H9 (cell line): Measurements from ENCODE around the gene ASCC3. TPM values are rescaled to one million over a fixed set of nuclear protein-coding genes. Genes with fewer than 3 reads are reported as not detected.

ENCODE experiments used
- DNase-seq: peaks from one replicate; pipeline ENCODE4 v3.0.0-alpha.2; 2017
- H2AFZ ChIP-seq: one replicate; pipeline ENCODE4 v1.6.1; 2013; ENCODE audit warnings: mild to moderate bottlenecking, low read length, control low read depth, moderate library complexity
- H2AK5ac ChIP-seq: 2 replicates; pipeline ENCODE4 v1.6.1; 2013; ENCODE audit warnings: low read length, control low read depth, mixed read lengths; ENCODE audit not compliant: insufficient read length
- H2BK120ac ChIP-seq: one replicate; pipeline ENCODE4 v1.6.1; 2013; ENCODE audit warnings: low read depth, mild to moderate bottlenecking, low read length, control low read depth, inconsistent platforms; ENCODE audit not compliant: poor library complexity, severe bottlenecking
- H2BK12ac ChIP-seq: 2 replicates; pipeline ENCODE4 v1.6.1; 2013; ENCODE audit warnings: low read length, control low read depth, mixed read lengths, low read depth; ENCODE audit not compliant: insufficient read length
- H2BK15ac ChIP-seq: 2 replicates; pipeline ENCODE4 v1.6.1; 2013; ENCODE audit warnings: low read depth, low read length, control low read depth
- H2BK20ac ChIP-seq: one replicate; pipeline ENCODE4 v1.6.1; 2013; ENCODE audit warnings: low read depth, mild to moderate bottlenecking, low read length, control low read depth, inconsistent platforms; ENCODE audit not compliant: poor library complexity, severe bottlenecking
- H2BK5ac ChIP-seq: 2 replicates; pipeline ENCODE4 v1.6.1; 2013; ENCODE audit warnings: low read length, control low read depth, mixed read lengths; ENCODE audit not compliant: insufficient read length
- H3K14ac ChIP-seq: 2 replicates; pipeline ENCODE4 v1.6.1; 2013; ENCODE audit warnings: low read length, control low read depth; ENCODE audit not compliant: insufficient read depth
- H3K18ac ChIP-seq: 2 replicates; pipeline ENCODE4 v1.6.1; 2013; ENCODE audit warnings: low read depth, mild to moderate bottlenecking, mixed read lengths, low read length, control low read depth; ENCODE audit not compliant: insufficient read length
- H3K23ac ChIP-seq: 2 replicates; pipeline ENCODE4 v1.6.1; 2013; ENCODE audit warnings: low read length, control low read depth, mixed read lengths, low read depth; ENCODE audit not compliant: insufficient read length
- H3K23me2 ChIP-seq: 2 replicates; pipeline ENCODE4 v1.6.1; 2013; ENCODE audit warnings: low read depth, mild to moderate bottlenecking, mixed read lengths, low read length, control low read depth; ENCODE audit not compliant: insufficient read length, poor library complexity, severe bottlenecking
- H3K27ac ChIP-seq: 2 replicates; pipeline ENCODE4 v1.5.1; 2013; ENCODE audit warnings: low read length, control low read depth, mixed read lengths, low read depth; ENCODE audit not compliant: insufficient read length
- H3K27me3 ChIP-seq: 2 replicates; pipeline ENCODE4 v1.6.1; 2013; ENCODE audit warnings: low read length, control low read depth, inconsistent platforms; ENCODE audit not compliant: insufficient read depth
- H3K4ac ChIP-seq: 2 replicates; pipeline ENCODE4 v1.6.1; 2013; ENCODE audit warnings: low read depth, mild to moderate bottlenecking, control low read depth, inconsistent platforms, low read length, moderate library complexity
- H3K4me1 ChIP-seq: 2 replicates; pipeline ENCODE4 v1.6.1; 2013; ENCODE audit warnings: low read length, control low read depth, inconsistent platforms; ENCODE audit not compliant: insufficient read depth
- H3K4me2 ChIP-seq: 2 replicates; pipeline ENCODE4 v1.6.1; 2013; ENCODE audit warnings: low read length, control low read depth, mixed read lengths; ENCODE audit not compliant: insufficient read length, insufficient read depth
- H3K56ac ChIP-seq: 2 replicates; pipeline ENCODE4 v1.6.1; 2013; ENCODE audit warnings: low read depth, mild to moderate bottlenecking, mixed read lengths, low read length, control low read depth; ENCODE audit not compliant: insufficient read length
- H3K79me1 ChIP-seq: 2 replicates; pipeline ENCODE4 v1.6.1; 2013; ENCODE audit warnings: low read depth, mild to moderate bottlenecking, moderate library complexity, low read length, control low read depth, inconsistent platforms; ENCODE audit not compliant: insufficient read depth, poor library complexity, severe bottlenecking
- H3K79me2 ChIP-seq: 2 replicates; pipeline ENCODE4 v1.6.1; 2013; ENCODE audit warnings: low read length, control low read depth, inconsistent platforms; ENCODE audit not compliant: insufficient read depth
- H3K9ac ChIP-seq: 2 replicates; pipeline ENCODE4 v1.6.1; 2013; ENCODE audit warnings: low read length, control low read depth, mixed read lengths; ENCODE audit not compliant: insufficient read length; ENCODE audit errors: extremely low read depth
- H3K9me3 ChIP-seq: one replicate; pipeline ENCODE4 v1.6.1; 2013; ENCODE audit warnings: low read depth, low read length, inconsistent platforms; ENCODE audit not compliant: control insufficient read depth
- H3T11ph ChIP-seq: one replicate; pipeline ENCODE4 v1.6.1; 2013; ENCODE audit warnings: mild to moderate bottlenecking, low read length, control low read depth, inconsistent platforms
- H4K20me1 ChIP-seq: one replicate; pipeline ENCODE4 v1.6.1; 2013; ENCODE audit not compliant: control insufficient read depth, insufficient read length, insufficient read depth
- H4K5ac ChIP-seq: 2 replicates; pipeline ENCODE4 v1.6.1; 2013; ENCODE audit warnings: low read depth, mild to moderate bottlenecking, mixed read lengths, low read length, control low read depth; ENCODE audit not compliant: insufficient read length
- H4K8ac ChIP-seq: replicated peaks from 2 replicates; pipeline ENCODE4 v1.6.1; 2013; ENCODE audit warnings: low read length, control low read depth, mixed read lengths, low read depth; ENCODE audit not compliant: insufficient read length
- H4K91ac ChIP-seq: 2 replicates; pipeline ENCODE4 v1.6.1; 2013; ENCODE audit warnings: low read depth, mild to moderate bottlenecking, moderate library complexity, mixed read lengths, low read length, control low read depth; ENCODE audit not compliant: insufficient read length
- H3K27ac Mint-ChIP-seq, 3 experiments: 2 replicates in 2 of 3; 3 replicates in 1 of 3; pipeline ENCODE4 v1.8.0; 2020 to 2021; ENCODE audit warnings: mixed read lengths in 3 of 3, mild to moderate bottlenecking in 1 of 3, moderate library complexity in 1 of 3
- H3K27me3 Mint-ChIP-seq: 2 replicates; pipeline ENCODE4 v1.8.0; 2021; ENCODE audit warnings: low read depth, mild to moderate bottlenecking, moderate library complexity, mixed read lengths
- H3K36me3 Mint-ChIP-seq, 3 experiments: 2 replicates in 2 of 3; 3 replicates in 1 of 3; pipeline ENCODE4 v1.8.0; 2020 to 2021; ENCODE audit warnings: low read depth in 3 of 3, mixed read lengths in 3 of 3; ENCODE audit not compliant: insufficient read depth in 1 of 3
- H3K4me1 Mint-ChIP-seq, 2 experiments: 2 replicates each; pipeline ENCODE4 v1.8.0; 2020; ENCODE audit warnings: mixed read lengths in 2 of 2
- H3K4me3 Mint-ChIP-seq, 2 experiments: 2 replicates in 1 of 2; 3 replicates in 1 of 2; pipeline ENCODE4 v1.8.0; 2020 to 2021; ENCODE audit warnings: mild to moderate bottlenecking in 2 of 2, mixed read lengths in 2 of 2, moderate library complexity in 1 of 2
- H3K9me3 Mint-ChIP-seq, 2 experiments: 2 replicates in 1 of 2; 3 replicates in 1 of 2; pipeline ENCODE4 v1.8.0; 2020; ENCODE audit warnings: mild to moderate bottlenecking in 2 of 2, mixed read lengths in 2 of 2, moderate library complexity in 1 of 2
- WGBS: extraction: QIAGEN DNeasy Blood & Tissue Kit; methylation state at CpG from one replicate; pipeline ENCODE4 v1.1.7; 2013; ENCODE audit warnings: missing lambda C conversion rate, low lambda C conversion rate, mixed read lengths; ENCODE audit not compliant: insufficient read length; ENCODE audit errors: extremely low coverage; 5-methylcytosine and 5-hydroxymethylcytosine counted together
- total RNA-seq: library from RNA; stranded (reverse); gene quantifications from 2 replicates; pipeline ENCODE4 v1.2.1, GENCODE V29; 2021
- TF ChIP-seq, protein P1 (sequence below): fragments of 200-600 bp; sonication (generic); conservative IDR thresholded peaks from 3 replicates; pipeline ENCODE4 v1.8.0; 2021; ENCODE audit warnings: antibody characterized with exemption, mild to moderate bottlenecking

ASCC3 gene
- total RNA-seq, 1 experiment from 2014 or later: 63.8 TPM

DNA sequence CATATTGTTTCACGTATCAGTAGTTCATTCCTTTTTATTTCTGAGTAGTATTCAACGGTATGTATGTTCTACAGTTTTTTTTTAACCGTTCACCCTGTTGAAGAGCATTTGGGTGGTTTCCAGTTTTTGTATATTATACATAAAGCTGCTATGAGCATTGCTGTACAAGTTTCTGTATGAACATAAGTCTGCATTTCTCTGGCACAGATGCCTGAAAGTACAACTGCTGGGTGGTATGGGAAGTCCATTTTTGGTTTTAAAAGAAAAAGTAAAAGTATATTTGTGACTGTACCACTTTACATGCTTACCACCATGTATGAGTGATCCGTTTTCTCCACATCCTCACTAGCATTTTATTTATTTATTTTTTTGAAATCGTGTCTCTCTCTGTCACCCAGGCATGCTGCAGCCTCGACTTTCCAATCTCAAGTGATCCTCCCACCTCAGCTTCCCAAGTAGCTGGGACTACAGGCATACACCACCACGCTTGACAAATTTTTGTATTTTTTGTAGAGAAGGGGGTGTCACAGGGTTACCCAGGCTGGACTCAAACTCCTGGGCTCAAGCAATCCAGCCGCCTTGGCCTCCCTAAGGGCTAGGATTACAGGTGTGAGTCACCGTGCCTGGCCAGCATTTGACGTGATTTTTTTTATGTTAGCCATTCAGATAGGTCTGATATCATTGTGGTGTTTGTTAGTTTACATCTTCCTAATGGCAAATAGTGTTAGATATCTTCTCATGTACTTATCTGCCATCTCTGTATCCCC is 405.4 kb downstream of the ASCC3 start:
- no peak overlapping the region for H3K18ac ChIP-seq
- H3K27me3 ChIP-seq: peaks cover 5% of the 10 kb centered on the region; the same call in 1 of the 2 replicates
- H3K4me2 ChIP-seq: no peak overlapping the region
- no peak overlapping the region for H2BK5ac ChIP-seq
- Mint-ChIP-seq H3K27ac (no peak overlapping the region; a peak in 1 of 7 replicates), H3K36me3 (no peaks in the 10 kb centered on the region), H3K4me1 (no peaks in the 10 kb centered on the region), H3K4me3 (no peak overlapping the region), H3K27me3 (peaks cover 9% of the 10 kb centered on the region), H3K9me3 (no peaks in the 10 kb centered on the region)
- H3K79me2 ChIP-seq: no peaks in the 10 kb centered on the region
- no peaks in the 10 kb centered on the region for H3K9me3 ChIP-seq
- H3K4ac ChIP-seq: no peak overlapping the region
- H3K27ac ChIP-seq: no peak overlapping the region
- no peak overlapping the region for H2AK5ac ChIP-seq
- H4K91ac ChIP-seq: no peak overlapping the region
- H3K56ac ChIP-seq: no peak overlapping the region
- no peak overlapping the region for H4K5ac ChIP-seq
- H2BK20ac ChIP-seq: no peak overlapping the region
- H3K4me1 ChIP-seq: no peaks in the 10 kb centered on the region
- H3T11ph ChIP-seq: no peak overlapping the region
- H3K79me1 ChIP-seq: no peaks in the 10 kb centered on the region
- no peak overlapping the region for H2AFZ ChIP-seq
- H4K20me1 ChIP-seq: no peaks in the 10 kb centered on the region
- H3K23ac ChIP-seq: no peak overlapping the region
- no peak for DNase-seq
- no CpG with 5 or more reads among the region's 10 CpGs for WGBS
- H2BK12ac ChIP-seq: no peak overlapping the region
- H3K9ac ChIP-seq: no peak overlapping the region
- H3K23me2 ChIP-seq: no peaks in the 10 kb centered on the region
- no peak overlapping the region for H4K8ac ChIP-seq
- H2BK15ac ChIP-seq: no peak overlapping the region
- no peak overlapping the region for H2BK120ac ChIP-seq
- TF ChIP-seq, protein P1, sequence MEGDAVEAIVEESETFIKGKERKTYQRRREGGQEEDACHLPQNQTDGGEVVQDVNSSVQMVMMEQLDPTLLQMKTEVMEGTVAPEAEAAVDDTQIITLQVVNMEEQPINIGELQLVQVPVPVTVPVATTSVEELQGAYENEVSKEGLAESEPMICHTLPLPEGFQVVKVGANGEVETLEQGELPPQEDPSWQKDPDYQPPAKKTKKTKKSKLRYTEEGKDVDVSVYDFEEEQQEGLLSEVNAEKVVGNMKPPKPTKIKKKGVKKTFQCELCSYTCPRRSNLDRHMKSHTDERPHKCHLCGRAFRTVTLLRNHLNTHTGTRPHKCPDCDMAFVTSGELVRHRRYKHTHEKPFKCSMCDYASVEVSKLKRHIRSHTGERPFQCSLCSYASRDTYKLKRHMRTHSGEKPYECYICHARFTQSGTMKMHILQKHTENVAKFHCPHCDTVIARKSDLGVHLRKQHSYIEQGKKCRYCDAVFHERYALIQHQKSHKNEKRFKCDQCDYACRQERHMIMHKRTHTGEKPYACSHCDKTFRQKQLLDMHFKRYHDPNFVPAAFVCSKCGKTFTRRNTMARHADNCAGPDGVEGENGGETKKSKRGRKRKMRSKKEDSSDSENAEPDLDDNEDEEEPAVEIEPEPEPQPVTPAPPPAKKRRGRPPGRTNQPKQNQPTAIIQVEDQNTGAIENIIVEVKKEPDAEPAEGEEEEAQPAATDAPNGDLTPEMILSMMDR: no peak
- H3K14ac ChIP-seq: no peak overlapping the region
